NCI-H2196 treated with DMSO at 0.1 percent for 48 hours (cell line): Measurements from ENCODE around the gene SERPINE2.
A peak's percentile ranks its signal among the peaks of the same experiment; 100 is the strongest.

Experiments
- DNase-seq: peaks from one replicate; lab custom pipeline; 2025; ENCODE audit not compliant: unreplicated experiment; lab: John Stamatoyannopoulos, UW

The SERPINE2 gene

DNA sequence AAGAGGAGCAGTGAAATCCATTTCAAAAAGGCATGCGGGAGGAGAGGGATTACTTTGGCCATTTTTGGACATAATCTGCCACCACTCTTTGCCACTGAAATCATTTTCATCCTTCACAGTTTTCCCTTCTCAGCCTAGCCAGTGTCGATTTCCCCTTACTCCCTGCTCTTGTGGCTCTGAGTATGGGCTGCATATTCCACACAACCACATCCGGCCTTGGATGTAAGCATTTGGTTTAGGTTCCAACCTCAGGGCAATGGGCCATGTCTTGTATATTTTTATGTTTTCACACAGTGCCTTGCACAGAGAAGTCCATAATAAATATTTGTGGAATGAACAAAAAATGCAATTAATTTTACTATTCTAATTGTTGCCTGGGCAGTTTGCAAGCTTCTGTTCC lies 7.7 kb upstream of the SERPINE2 start:
- DNase-seq, result no peak

DNA sequence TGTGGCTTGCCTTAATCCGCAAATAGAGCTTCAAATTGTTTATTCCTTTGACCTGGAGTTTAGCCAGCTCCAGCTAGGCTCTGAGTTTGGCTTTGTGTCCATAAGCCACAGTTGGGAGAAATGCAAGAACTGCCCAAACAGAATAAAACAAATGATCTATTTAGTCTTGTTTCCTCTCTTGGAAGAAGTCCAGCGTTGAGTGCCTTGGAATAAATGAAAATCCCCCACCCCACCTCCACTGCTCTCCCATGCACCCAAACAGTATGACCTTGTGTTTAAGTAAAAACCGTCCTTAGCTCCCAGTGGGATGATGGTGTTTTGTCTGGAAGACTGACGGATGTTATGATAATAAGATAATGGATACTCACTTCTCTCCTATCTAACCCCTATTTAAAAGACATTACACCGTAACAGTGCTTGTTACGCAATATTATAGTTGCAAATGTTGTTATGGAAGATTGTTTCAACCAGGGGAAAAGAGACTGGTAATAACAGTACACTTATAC lies 3.2 kb upstream of the SERPINE2 start:
- DNase-seq, result no peak

DNA sequence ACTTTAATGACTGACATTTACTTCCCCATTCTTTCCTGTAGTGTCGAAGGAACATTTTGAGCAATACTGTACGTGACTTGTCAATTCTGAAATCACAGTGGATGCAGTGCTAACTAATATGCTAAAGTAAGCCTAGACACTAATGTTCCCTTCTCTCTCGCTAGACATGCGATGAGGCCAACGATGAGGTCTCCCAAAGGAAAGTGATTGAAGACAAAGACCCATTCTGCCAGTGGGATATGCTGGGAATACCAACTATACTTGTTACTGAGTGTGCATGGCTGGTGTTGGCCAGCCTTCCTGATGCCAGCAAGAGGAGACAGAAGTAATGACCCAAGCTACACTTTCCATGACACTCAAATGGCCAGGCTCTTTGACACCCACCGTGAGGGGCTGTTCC lies 2.5 kb upstream of the SERPINE2 start:
- no peak for DNase-seq

DNA sequence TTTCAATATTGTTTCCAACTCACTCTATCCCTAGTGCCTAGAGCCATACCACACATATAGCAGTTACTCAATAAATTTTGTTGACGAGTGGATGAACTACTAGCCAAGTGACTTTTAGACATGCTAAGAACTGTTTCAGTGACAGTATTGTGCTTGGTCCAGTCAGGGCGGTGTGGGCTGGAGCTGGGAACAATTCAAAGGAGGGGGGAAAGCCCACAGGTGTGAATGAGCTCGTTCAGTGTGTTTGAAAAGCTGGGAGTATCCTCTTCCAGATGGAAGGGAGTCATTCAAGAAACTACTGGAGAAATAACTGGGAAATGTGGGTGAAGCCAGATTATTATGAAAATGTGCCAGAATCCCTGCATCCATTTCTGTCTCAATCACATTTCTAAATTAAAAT lies 1.7 kb upstream of the SERPINE2 start:
- no peak for DNase-seq

DNA sequence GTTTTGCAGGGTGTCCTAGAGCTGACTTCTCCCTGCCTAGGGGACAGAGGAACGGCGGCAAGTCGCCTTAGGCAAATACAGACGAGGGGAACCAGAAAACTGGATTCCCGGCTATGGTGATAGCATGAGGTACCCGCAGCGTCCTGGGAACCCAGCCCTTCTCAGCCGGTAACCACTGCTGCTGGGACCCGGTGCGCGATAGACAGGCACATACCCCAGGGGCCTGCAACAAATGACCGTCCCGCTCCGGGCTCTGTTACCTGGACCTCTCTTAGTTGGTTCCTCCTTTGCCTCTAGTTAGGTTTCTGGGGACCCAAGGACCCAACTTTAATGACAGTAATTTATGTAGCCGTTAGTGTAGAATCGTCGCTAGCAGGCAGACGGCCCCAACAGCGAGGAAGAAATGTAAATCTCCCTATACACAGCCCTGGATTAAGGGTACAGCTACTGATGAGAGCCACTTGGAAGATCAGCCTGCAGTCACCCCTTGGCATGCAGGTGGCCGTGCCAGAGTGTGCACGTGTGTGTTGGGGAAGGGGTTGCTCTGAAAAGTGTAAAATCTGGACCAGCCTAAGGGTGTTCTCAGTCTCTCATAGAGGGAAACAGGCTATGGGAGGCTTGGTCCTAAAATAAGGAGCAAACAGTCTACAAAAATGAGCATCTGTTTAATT lies 819 bp upstream of the SERPINE2 start:
- no peak for DNase-seq

DNA sequence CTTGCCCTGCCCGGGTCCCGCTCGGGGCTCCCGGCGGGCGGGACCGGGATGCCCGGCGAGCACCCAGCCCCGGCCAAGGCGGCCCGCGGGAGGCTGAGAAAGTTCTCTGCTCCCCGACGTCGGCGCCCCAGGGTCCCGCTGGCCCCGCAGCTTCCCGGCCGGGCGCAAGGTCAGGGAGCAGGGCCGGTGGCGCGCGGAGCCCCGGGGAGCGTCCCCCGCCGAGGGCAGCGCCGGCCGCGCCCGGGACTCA lies 331 bp downstream of the SERPINE2 start:
- no peak for DNase-seq

DNA sequence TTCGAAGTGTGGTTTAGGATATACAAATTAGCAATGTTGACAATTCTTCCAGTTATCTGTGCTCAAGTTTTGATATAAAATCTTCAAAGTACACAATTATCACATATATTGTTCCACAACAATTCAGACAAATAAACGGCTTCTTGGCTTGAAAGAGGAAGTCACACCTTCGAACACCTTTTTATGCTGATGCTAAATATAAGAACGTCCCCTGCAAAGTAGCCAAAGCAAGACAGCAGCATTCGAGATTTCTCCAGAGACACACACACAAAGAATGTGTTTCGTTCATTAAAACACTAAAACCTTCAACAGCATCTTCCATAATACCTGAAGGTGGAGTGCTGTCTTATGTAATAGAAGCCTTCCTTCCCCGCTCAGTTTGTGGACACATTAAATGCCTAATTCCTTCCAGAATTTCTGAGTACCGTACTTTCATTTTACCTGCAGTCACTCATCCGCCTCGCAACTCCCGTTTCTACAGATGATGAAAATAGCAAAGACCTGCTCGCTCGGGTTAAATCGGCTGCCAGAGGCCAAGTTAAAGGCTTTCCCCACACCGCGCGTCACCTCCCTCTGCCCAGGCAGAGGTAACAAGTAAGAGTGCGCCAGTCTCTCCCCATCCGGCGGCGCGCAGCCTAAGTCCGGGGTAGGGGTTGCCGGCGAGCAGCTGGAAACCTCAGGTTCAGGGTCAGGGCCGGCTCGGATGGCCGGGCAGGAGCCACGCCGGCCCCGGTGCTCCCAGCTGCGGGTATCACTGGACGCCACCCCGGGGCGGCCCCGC lies 847 bp downstream of the SERPINE2 start:
- no peak for DNase-seq

DNA sequence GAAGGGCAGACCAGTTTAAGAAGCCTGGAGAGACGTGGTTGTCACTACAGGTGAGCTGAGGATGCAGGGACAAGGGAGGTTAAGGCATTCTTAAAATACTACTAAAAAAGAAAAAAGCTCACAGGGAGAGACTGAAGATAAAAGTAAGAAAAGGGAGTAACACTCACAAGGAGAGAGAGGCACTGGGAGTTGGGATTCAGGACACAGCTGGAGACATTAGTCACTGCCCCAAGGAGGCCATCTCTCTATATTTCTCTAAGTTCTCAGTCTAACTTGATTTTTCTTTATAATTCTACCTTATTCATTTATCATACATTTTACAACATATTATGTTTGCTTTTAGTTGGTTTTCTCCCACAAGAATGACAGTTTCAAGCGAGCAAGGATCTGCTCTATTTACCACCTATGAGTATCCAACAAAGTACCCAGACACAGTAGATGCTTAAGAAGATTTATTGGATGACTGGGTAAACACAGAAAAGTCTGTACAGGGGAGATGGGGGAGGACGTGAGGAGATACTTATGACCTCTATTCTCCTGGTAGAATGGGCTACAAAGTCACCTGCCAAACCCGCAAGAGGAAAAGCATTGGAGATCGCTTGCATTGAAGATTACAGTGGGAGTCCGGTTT lies 2.2 kb downstream of the SERPINE2 start:
- no peak for DNase-seq

DNA sequence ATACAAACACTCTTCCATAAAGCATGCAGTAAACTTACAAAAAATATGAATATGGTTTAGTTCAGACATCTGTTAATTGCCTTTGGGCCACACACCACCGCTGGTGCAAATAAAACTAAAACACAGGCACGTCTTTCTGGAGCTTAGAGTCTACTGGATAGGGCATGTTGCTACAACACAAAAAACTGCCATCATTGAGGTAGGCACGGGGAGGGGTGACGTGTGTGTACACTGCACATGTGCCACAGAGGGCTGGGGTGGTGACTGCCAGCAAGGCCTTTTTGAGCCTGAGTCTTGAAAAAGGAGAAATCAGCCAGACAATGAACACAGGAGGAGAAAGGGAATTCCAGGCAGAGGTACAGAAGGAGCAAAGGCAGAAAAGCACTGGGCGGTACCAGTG lies 5.1 kb downstream of the SERPINE2 start:
- no peak for DNase-seq

DNA sequence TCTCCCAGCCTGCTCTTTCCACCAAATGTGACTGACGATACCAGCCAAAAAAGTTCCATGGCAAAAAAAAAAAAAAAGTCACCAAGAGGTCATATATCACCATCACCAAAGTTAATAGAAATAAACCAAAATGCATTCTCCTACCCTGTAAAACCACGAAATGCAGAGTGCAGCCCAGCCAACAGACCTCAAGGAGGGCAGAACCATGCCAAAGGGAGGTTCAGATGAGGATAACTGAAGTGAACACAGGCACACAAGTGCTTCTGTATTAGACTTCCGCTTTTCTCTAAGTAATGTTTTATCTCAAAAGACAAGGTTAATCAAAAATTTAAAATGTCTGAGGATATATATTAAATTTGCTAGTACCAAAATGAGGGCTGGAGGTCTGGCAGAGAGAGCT lies 5.5 kb downstream of the SERPINE2 start:
- DNase-seq, result no peak

DNA sequence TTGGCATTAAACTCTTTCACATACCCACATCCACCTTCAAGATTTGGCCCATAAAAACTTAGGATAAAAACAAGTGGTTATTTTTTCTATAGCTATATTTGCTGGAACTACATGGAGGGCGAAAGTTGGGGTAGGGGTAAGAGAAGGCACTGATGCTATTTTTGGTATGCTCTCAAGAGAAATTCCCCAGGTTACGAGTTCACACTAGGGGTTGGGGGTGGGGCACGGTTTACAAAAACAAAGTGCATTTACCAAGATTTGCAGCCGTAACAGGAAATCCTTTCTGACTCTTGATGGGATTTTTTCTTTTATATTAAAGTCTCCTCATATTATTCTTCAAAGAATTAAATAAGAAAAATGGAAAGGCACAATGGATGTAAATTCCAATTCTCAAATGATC lies 6.8 kb downstream of the SERPINE2 start:
- no peak for DNase-seq

DNA sequence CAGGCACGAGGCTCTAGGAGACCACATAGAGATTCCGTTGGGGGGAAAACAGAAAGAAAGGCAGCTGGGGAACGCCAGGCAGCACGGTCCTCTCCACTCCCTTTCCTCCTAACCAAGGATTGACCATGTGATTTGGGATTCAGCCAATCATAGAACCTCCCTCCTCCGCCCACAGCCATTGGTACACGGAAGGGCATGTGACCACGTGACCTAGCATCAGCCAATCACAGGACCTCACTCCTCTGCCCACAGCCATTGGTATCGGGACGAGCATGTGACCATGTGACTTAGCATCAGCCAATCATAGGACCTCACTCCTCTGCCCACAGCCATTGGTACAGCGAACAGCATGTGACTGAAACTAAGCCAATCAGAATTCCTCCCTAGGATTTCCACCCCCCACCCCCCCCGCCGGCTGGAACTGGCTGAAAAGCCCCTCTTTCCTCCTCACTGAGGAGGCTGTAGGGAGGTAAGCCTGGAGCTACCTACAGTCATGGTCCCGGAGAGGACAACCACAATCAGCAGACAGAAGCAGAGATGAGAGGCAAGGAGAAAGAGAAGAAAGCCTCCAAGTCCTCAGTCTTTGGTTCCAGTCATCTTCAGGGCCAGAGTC lies 7.6 kb downstream of the SERPINE2 start:
- no peak for DNase-seq

DNA sequence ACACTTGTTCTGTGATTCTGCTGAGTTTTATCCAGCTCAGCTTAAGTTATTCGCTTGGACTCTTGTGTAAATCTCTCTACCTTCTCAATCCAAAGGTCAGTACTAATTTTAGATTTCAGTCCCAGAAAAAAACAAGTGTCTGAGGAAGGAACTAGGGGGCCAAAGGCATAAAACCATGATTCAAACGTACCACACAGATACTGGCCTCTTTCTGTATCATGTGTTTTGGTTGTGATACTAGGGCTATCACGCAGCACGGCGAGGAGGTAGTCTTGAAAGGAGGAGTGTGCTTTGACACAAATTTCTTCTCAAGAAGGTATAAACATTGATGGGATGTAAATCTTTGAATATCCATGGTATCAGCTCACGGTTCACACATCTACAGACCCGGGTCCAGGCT lies 8.3 kb downstream of the SERPINE2 start:
- DNase-seq, result no peak

DNA sequence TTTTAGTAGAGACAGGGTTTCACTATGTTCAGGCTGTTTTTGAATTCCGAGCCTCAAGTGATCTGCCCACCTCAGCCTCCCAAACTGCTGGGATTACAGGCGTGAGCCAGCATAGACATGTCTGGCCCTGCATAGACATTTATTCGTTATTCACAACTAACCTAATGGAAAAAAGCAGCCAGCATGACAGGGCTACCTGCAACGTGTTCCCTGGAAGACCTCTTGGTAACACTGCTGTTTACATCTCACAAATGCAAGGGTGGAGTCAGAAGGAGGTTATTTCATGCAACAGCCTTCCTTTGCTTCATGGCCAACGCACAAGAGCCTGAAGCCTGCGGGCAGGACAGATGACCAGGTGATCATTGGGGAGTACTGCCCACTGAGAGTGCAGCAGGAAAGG lies 9.2 kb downstream of the SERPINE2 start:
- no peak for DNase-seq

DNA sequence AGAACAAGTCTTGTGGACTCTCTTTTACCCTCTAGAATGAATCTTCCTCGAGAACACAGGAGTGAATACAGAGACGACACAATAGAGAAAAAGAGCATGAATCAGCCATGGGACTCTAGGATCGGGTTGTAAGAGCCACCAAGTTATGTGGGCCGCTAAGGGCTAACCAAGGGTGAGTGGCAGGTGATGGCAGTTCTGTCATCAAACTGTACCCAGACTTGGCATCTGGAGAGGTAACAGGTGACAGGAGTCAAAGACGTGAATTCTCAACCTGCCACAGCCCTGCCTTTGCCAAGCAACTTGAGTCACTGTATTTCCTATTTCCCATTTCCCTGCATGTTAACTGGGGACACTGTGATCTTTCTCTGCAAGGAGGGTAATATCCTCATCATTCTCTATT lies 11.2 kb downstream of the SERPINE2 start:
- no peak for DNase-seq

DNA sequence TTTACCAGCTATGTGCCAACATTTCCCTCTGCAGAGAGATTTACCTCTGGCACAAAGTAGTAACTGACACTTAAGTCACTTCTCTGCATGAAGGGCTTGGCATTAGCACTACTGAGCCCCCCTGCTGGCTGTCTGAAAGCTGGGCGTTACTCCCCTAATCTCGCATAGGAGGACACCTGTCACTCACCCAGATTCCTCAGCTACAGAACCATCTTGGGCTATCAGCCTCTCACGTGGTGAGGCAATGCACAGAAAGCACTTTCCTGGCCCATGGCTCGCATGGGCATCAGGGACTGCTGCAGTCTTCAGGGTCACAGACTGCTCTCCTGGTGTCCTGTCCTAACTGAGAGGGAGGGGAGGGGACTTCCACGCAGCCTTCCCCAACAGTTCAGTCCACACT lies 12.0 kb downstream of the SERPINE2 start:
- DNase-seq, result no peak

DNA sequence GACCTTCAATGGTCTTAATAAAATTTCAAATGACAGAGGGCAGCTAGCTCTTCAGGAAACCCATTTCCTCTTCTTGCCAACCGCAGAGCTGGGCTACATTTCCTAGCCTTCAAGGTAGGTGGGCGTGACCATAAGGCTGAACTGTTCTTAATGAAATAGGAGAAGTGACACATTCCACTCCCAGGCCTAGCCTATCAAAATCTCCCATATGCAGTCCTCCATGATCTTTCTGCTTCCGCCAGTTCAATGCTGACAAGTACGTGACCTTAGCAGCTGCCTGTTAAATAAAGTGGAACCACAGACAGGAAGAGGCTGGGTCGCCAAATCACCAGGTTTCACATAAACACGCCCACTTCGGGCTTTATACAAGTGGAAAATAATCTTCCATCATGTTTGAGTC lies 13.2 kb downstream of the SERPINE2 start:
- DNase-seq, result no peak

DNA sequence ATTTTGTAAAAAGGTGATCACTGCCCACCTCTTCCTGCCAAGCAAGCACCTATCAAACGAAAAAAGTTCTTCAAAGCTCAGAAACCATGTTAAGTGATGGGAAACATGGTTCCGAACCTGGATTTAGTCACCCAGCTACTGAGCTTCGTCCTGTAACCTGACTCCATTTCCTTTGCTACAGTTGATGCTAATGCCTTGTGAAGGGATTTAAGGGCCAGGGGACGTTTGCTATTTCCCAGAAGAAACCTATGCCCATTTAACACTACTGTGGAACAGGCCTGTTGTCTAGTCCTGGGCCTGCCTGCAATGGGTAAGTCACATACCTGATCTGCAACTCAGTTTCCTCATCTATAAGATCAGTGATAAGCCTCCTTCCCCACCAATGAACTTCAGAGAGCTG lies 14.8 kb downstream of the SERPINE2 start:
- no peak for DNase-seq

DNA sequence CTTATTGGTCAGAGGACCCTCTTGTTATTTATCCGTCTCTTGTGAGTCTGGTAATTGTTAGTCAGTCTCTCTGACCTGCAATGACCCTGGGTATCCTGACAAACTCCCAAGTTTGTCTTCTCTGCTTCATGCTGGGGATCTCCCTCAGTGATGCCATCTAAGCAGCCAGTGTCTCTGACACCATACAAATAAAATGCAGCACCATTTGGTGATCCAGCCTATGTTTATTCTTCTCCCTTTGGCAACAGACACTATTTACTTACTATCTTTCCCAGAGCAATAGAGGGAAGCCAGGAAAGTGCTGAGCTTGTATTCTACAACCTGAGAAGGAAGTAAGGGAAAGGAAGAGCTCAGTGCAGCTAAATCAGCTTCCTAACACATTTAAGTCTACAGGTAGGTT lies 15.9 kb downstream of the SERPINE2 start:
- DNase-seq, result peak; percentile 28

DNA sequence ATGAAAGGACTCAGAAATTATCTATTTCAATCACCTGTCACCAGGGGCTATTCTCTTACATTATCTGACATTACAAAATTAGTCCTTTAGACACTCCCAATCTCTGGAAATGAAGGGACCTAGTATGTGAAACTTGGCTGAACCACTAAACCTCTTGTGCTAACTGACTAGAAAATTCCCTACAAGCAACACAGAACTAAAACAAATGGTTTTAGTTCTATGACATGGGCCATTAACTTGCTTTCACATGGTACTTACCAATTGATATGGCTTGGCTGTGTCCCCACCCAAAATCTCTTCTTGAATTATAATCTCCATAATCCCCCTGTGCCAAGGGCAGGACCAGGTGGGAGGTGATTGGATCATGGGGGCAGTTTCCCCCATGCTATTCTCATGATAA lies 16.6 kb downstream of the SERPINE2 start:
- DNase-seq, result no peak

DNA sequence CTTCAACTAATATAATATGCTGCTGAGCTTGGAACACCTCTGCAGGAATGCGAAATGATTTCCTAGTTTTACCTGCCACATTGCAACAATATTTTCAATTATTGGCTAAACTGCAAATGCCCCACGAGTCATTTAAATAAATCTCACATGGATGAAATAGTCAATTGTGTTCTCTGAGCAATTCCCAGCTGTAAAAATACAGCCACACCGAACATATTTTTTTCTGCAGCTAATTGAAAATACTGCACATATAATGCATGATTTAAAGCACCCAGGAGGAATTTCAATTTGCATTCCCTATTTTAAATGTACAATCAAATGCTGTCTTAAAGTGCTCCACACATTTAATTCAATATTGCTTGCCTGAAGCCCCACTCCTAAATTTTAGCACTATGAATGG lies 18.6 kb downstream of the SERPINE2 start:
- no peak for DNase-seq

DNA sequence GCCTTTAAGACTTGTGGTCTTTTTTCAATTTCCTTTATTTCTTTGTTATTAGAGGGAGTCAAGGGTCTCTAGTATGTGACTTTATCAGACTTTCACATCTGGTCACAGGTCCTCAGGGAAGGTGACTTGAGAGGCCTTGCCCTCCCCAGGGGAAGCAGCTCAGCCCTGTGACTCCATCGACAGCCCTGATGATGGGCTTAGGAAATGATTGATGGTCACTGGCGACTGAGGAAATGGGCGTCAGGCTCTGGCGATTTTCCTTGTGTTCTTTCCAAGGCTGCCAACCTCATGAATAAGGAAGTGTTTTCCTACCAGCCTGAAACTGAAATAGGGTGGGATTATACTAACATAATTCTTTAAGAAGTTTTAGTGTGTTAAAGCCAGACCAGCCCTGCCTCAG lies 21.1 kb downstream of the SERPINE2 start:
- DNase-seq, result no peak
